Ectodermal cell (in vitro differentiated cells): ENCODE data around the gene KIF13A.
"Not testable (repeated sequence)": the region's sequence is repeated elsewhere in the genome, so short reads cannot be mapped to it uniquely, and the experiment has no call there.

Experiments
- H3K27ac ChIP-seq: 2 replicates; pipeline ENCODE4 v1.7.0; 2013; ENCODE audit warnings: mild to moderate bottlenecking, low read depth, low read length; ENCODE audit not compliant: insufficient read depth, poor library complexity, severe bottlenecking
- H3K27me3 ChIP-seq: 2 replicates; pipeline ENCODE4 v1.7.0; 2013; ENCODE audit warnings: mild to moderate bottlenecking, low read length; ENCODE audit not compliant: insufficient read depth, control insufficient read depth, poor library complexity, severe bottlenecking
- H3K36me3 ChIP-seq: one replicate; pipeline ENCODE4 v1.7.0; 2013; ENCODE audit warnings: low read length; ENCODE audit not compliant: control insufficient read depth, insufficient read depth
- H3K4me1 ChIP-seq: one replicate; pipeline ENCODE4 v1.7.0; 2013; ENCODE audit warnings: low read length; ENCODE audit not compliant: control insufficient read depth, insufficient read depth
- H3K4me3 ChIP-seq: 2 replicates; pipeline ENCODE4 v1.7.0; 2013; ENCODE audit warnings: low read depth, low read length, control low read depth; ENCODE audit not compliant: insufficient read depth
- H3K9me3 ChIP-seq: 2 replicates; pipeline ENCODE4 v1.7.0; 2013; ENCODE audit warnings: mild to moderate bottlenecking, low read length, moderate library complexity; ENCODE audit not compliant: control insufficient read depth
- WGBS, 2 experiments: methylation state at CpG; one replicate each; pipeline ENCODE4 v1.1.7; 2013; ENCODE audit warnings: missing lambda C conversion rate in 2 of 2; 5-methylcytosine and 5-hydroxymethylcytosine counted together

The KIF13A gene

DNA sequence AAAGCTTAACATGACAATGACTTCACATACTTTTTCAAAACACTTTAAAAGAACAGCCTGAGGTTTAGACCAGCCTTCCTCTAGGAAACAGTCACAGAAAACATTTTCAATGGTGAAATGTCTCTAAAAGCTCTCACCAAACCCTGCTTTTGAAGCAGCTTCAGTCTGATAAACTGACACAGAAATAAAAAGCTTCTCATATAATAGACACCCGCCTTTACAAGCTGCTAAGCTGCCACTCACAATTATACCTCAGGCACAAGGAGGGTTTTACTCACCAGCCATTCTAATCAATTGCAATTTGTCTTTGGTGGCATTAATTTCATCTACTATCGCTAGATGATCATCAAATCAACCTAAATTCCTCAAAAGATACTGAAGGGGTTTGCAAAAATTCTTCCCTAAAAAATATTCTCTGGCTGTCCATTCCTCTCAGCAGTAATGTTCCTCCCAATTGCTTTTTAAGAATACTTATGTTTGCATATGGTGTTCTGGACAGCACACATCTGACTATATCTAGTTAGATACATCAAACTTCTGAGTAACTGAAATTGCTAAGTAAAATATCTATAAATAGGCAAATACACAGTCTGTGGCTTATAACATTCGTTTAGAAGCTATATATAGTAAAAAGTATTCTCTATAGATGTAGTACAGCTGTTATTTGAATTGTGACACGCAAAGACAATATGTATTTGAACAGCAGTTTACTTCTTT is 29.4 kb downstream of the KIF13A start:
- Histone ChIP-seq H3K9me3 (no peaks in the 10 kb centered on the region), H3K27me3 (no peaks in the 10 kb centered on the region), H3K27ac (no peak overlapping the region), H3K4me1 (no peaks in the 10 kb centered on the region), H3K36me3 (no peaks in the 10 kb centered on the region), H3K4me3 (no peak overlapping the region)
- WGBS, 2 experiments, result 84 to 92% methylated on average over 2 to 3 of the region's 4 CpGs

DNA sequence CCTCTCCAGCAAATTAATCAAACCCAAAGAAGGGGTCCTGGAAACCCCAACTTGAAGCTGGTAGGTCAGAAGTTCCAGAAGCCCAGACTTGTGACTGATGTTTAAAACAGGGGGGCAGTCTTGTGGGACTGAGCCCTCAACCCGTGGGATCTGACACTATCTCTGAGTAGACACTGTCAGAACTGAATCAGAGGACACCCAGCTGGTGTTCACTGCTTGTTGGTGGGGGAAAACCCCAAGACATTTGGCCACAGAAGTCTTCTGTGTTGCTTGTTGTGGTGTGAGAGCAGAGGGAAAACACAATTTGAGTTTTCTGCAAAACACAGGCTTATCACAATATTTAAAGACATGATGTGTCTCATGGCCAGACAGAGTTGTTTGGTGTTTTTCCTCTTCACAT is 29.9 kb downstream of the KIF13A start:
- H3K4me1 ChIP-seq, result no peaks in the 10 kb centered on the region
- no peaks in the 10 kb centered on the region for H3K27me3 ChIP-seq
- H3K27ac ChIP-seq, result no peak overlapping the region
- 66 to 74% methylated on average over 1 of the region's 1 CpG for whole genome bisulfite sequencing, 2 experiments
- no peak overlapping the region for H3K4me3 ChIP-seq
- no peaks in the 10 kb centered on the region for H3K9me3 ChIP-seq
- H3K36me3 ChIP-seq, result no peaks in the 10 kb centered on the region

DNA sequence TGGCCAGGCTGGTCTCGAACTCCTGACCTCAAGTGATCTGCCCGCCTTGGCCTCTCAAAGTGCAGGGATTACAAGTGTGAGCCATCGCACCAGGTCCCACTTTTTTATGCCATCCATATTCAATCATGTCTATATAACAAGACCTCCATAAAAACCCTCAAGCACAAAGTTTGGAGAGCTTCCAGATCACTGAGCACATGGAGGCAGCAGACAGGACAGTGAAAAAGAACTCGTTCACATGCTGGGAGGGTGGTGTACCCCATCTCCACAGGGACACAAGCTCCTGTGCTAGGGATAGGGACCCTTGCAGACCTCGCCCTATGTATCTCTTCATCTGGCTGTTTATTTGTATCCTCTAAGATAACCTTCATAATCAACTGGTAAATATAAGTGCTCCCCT is 30.3 kb downstream of the KIF13A start:
- Histone ChIP-seq H3K4me1 (no peaks in the 10 kb centered on the region), H3K36me3 (no peaks in the 10 kb centered on the region), H3K27me3 (no peaks in the 10 kb centered on the region), H3K9me3 (no peaks in the 10 kb centered on the region), H3K27ac (no peak overlapping the region), H3K4me3 (no peak overlapping the region)
- WGBS, 2 experiments, result 93 to 96% methylated on average over 5 of the region's 5 CpGs

DNA sequence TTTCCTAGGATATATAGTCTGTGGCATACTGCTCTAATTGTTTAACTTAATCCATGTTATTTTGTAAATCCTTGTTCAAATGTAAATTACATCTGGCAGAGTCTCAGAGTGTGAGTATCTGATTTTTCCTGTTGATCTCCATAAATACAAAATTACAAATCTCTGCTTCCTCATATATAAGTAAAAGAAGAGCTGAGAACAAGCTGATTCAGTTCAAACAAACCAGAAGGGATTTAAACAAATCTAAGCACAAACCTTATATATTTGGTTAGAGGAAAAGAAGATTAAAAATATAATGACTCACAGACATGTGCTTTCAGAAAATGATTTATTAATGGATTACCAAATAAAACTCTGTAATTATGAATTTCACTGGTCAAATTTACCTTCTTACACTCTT is 37.3 kb downstream of the KIF13A start:
- Histone ChIP-seq H3K27ac (peak overlapping the region; percentile 26), H3K4me3 (no peak overlapping the region), H3K27me3 (no peaks in the 10 kb centered on the region), H3K9me3 (no peaks in the 10 kb centered on the region), H3K36me3 (no peaks in the 10 kb centered on the region), H3K4me1 (no peaks in the 10 kb centered on the region)

DNA sequence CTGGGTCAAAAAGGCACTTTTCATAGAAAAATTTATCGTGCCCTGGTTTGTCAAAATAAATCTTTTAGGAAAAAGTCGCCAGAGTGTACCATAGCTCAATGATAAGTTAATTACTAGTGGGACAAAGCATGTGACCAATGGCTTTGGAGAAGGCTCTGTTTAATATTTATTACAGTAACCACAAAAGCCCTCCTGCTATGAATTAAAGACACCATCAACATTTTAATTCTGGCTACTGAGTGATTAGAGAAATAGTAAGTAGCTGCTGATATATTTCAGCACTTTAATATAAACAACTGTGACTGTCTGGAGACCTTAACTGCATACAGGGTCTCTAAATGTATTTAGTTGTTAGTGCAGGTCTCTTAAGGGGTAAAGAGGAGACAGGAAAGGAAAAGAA is 38.3 kb downstream of the KIF13A start:
- H3K27ac ChIP-seq, result no peak overlapping the region
- H3K9me3 ChIP-seq, result no peaks in the 10 kb centered on the region
- WGBS, 2 experiments, result 89 to 100% methylated on average over 2 of the region's 2 CpGs
- H3K36me3 ChIP-seq, result no peaks in the 10 kb centered on the region
- no peaks in the 10 kb centered on the region for H3K4me1 ChIP-seq
- H3K27me3 ChIP-seq, result no peaks in the 10 kb centered on the region
- H3K4me3 ChIP-seq, result no peak overlapping the region

DNA sequence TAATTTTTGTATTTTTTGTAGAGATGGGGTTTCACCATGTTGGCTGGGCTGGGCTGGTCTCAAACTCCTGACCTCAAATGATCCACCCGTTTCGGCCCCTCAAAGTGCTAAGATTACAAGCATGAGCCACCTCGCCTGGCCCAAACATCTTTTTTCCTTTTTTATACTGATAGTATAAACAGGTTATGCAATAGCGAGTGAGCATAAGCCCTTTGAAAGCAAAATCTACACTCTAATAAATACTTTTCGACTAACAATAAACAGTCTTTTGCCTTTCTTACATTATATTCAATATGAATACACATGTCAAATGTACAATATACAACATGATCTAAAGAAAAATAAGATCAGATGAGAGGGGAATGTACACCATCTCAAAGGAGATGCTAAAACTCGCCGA is 38.7 kb downstream of the KIF13A start:
- Histone ChIP-seq H3K36me3 (no peaks in the 10 kb centered on the region), H3K27me3 (no peaks in the 10 kb centered on the region), H3K4me1 (no peaks in the 10 kb centered on the region), H3K4me3 (no peak overlapping the region), H3K9me3 (no peaks in the 10 kb centered on the region), H3K27ac (no peak overlapping the region)
- 80 to 91% methylated on average over 5 to 7 of the region's 7 CpGs for WGBS, 2 experiments

DNA sequence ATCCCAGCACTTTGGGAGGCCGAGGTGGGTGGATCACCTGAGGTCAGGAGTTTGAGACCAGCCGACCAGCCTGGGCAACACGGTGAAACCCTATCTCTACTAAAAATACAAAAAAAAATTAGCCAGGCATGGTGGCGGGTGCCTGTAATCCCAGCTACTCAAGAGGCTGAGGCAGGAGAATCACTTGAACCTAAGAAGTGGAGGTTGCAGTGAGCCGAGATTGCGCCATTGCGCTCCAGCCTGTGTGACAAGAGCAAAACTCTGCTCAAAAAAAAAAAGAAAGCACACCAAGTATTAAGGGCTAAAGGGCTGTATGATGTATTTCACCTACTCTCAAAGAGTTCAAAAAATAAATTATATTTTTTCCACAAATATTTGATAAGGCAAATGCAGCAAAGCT is 39.9 kb downstream of the KIF13A start:
- H3K4me1 ChIP-seq, H3K4me3 ChIP-seq, H3K27me3 ChIP-seq, H3K27ac ChIP-seq, H3K9me3 ChIP-seq, H3K36me3 ChIP-seq: not testable (repeated sequence)
- WGBS, 2 experiments, result 91 to 94% methylated on average over 7 of the region's 7 CpGs

DNA sequence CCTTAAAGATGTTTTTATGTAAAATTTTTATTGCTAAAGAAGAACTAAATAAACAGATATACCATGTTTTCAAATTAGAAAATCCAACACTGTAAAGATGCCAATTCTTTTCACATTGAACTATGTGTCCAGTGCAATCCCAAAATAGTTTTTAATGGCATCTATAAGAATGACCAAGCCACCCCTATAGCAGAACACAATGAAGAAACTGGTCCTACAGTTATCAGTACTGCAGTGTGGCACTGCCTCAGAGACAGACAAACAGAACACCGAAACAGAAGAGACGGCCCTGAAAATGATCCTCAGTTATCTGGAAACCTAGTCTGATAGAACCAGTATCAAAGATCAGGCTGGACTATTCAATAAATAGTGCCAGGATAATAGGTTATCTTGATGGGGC is 41.9 kb downstream of the KIF13A start:
- Histone ChIP-seq H3K9me3 (no peaks in the 10 kb centered on the region), H3K36me3 (no peaks in the 10 kb centered on the region), H3K4me1 (no peaks in the 10 kb centered on the region), H3K4me3 (no peak overlapping the region), H3K27me3 (no peaks in the 10 kb centered on the region), H3K27ac (no peak overlapping the region)
- 94% methylated on average over 2 of the region's 2 CpGs for WGBS, 2 experiments

DNA sequence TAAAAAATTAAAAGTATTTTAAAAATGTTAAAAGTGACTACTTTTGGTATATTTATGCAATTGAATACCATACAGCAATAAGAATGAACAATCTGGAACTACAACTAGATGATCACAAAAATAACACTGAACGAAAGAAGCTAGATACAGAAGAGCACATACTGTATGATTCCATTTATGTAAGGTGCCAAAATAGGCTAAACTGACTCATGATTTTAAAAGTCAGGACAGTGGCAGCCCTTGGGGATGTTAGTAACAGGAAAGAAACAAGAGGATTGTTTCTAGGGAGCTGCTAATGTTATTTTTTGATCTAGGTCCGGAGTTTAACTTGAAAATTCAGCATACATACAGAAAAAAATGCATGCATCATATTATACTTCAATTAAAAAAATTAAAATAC is 42.3 kb downstream of the KIF13A start:
- no peak overlapping the region for H3K4me3 ChIP-seq
- WGBS, 2 experiments, result 100% methylated on average over 1 of the region's 2 CpGs
- no peaks in the 10 kb centered on the region for H3K36me3 ChIP-seq
- H3K27me3 ChIP-seq, result no peaks in the 10 kb centered on the region
- no peak overlapping the region for H3K27ac ChIP-seq
- peaks cover 2% of the 10 kb centered on the region for H3K4me1 ChIP-seq
- no peaks in the 10 kb centered on the region for H3K9me3 ChIP-seq

DNA sequence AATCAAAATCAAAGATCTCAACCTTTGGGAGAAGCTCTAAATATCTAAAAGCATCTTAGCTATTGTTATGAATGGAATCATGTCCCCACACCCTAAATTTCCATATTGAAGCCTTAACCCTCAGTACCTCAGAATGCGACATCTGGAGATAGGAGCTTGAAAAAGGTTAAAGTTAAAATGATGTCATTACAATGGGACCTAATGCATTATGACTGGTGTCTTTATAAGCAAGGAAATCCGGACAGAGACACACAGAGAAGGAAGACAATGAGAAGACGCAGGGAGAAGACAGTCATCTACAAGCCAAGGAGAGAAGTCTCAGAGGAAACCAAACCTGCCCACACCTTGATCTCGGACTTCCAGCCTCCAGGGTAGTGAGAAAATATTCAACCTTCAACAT is 46.1 kb downstream of the KIF13A start:
- peaks cover 3% of the 10 kb centered on the region for H3K4me1 ChIP-seq
- 97 to 98% methylated on average over 4 of the region's 4 CpGs for WGBS, 2 experiments
- no peaks in the 10 kb centered on the region for H3K9me3 ChIP-seq
- H3K36me3 ChIP-seq, result no peaks in the 10 kb centered on the region
- H3K4me3 ChIP-seq, result no peak overlapping the region
- no peaks in the 10 kb centered on the region for H3K27me3 ChIP-seq
- H3K27ac ChIP-seq, result no peak overlapping the region
